IMR-90 (cell line): ENCODE results near the gene PFKFB2. TPM values are rescaled to one million over a fixed set of nuclear protein-coding genes. Genes with fewer than 3 reads are reported as not detected.

Experiments
- ATAC-seq: fragments of 200-7000 bp; cut with Tn5 transposase; 2 replicates; pipeline ENCODE4 v1.9.1; 2020; ENCODE audit warnings: low read depth, mild to moderate bottlenecking, moderate library complexity
- BruUV-seq: library from RNA; stranded (reverse); fragments of 400-500 nt; replicated peaks from 2 replicates; lab custom pipeline; 2021; lab: Mats Ljungman, UMichigan
- CTCF ChIA-PET: fragments of 300-600 bp; formaldehyde crosslinking; extraction: SDS; loops from one replicate; lab custom pipeline; 2021; ENCODE audit warnings: antibody characterized with exemption; lab: Yijun Ruan, JAX
- POLR2A ChIA-PET: fragments of 300-600 bp; sonication (Branson Sonifier 250); formaldehyde crosslinking; loops from one replicate; lab custom pipeline; 2022; ENCODE audit warnings: antibody characterized with exemption; ENCODE audit not compliant: unreplicated experiment; lab: Charles Lee
- DNase-seq: peaks from one replicate; pipeline ENCODE4 v3.0.0; 2013
- H2AFZ ChIP-seq: replicated peaks from 2 replicates; pipeline ENCODE3; 2013; ENCODE audit warnings: low read length, mild to moderate bottlenecking; ENCODE audit not compliant: poor library complexity
- H2AK5ac ChIP-seq: 2 replicates; pipeline ENCODE4 v1.6.1; 2013; ENCODE audit warnings: low read depth, low read length, inconsistent platforms
- H2AK9ac ChIP-seq: replicated peaks from 2 replicates; pipeline ENCODE3; 2013; ENCODE audit warnings: mild to moderate bottlenecking, low read depth, low read length, moderate library complexity; ENCODE audit not compliant: poor library complexity
- H2BK120ac ChIP-seq: 2 replicates; pipeline ENCODE4 v1.6.1; 2013; ENCODE audit warnings: low read depth, low read length, inconsistent platforms
- H2BK15ac ChIP-seq: 3 replicates; pipeline ENCODE4 v1.6.1; 2013; ENCODE audit warnings: low read depth, low read length, inconsistent platforms
- H2BK20ac ChIP-seq: 2 replicates; pipeline ENCODE4 v1.6.1; 2013; ENCODE audit warnings: low read depth, mild to moderate bottlenecking, inconsistent platforms, low read length, moderate library complexity
- H2BK5ac ChIP-seq: 2 replicates; pipeline ENCODE4 v1.6.1; 2013; ENCODE audit warnings: mild to moderate bottlenecking, low read depth, low read length, inconsistent platforms; ENCODE audit not compliant: poor library complexity, severe bottlenecking
- H3K14ac ChIP-seq: replicated peaks from 2 replicates; pipeline ENCODE4 v1.6.1; 2013; ENCODE audit warnings: low read depth, low read length, inconsistent platforms
- H3K18ac ChIP-seq: 2 replicates; pipeline ENCODE4 v1.6.1; 2013; ENCODE audit warnings: low read depth, low read length, control low read depth
- H3K23ac ChIP-seq: 2 replicates; pipeline ENCODE4 v1.6.1; 2013; ENCODE audit warnings: low read depth, low read length, inconsistent platforms
- H3K27ac ChIP-seq: 2 replicates; pipeline ENCODE4 v1.5.1; 2013; ENCODE audit warnings: mild to moderate bottlenecking, control low read depth, low read length; ENCODE audit not compliant: insufficient read depth
- H3K27me3 ChIP-seq: 2 replicates; pipeline ENCODE4 v1.6.1; 2013; ENCODE audit warnings: low read length; ENCODE audit not compliant: control insufficient read depth, insufficient read depth
- H3K36me3 ChIP-seq: 2 replicates; pipeline ENCODE4 v1.6.1; 2013; ENCODE audit warnings: low read length, mixed read lengths; ENCODE audit not compliant: control insufficient read depth, insufficient read depth
- H3K4ac ChIP-seq: 2 replicates; pipeline ENCODE4 v1.6.1; 2013; ENCODE audit warnings: low read depth, low read length, inconsistent platforms
- H3K4me1 ChIP-seq: 2 replicates; pipeline ENCODE4 v1.6.1; 2013; ENCODE audit warnings: low read length, mixed read lengths; ENCODE audit not compliant: control insufficient read depth, insufficient read depth
- H3K4me2 ChIP-seq: 2 replicates; pipeline ENCODE4 v1.6.1; 2013; ENCODE audit warnings: low read depth, mild to moderate bottlenecking, control low read depth, low read length, moderate library complexity
- H3K4me3 ChIP-seq: 2 replicates; pipeline ENCODE4 v1.5.1; 2013; ENCODE audit warnings: low read depth, mild to moderate bottlenecking, control low read depth, low read length, moderate library complexity; ENCODE audit not compliant: insufficient read depth
- H3K56ac ChIP-seq: 2 replicates; pipeline ENCODE4 v1.6.1; 2013; ENCODE audit warnings: low read length, inconsistent platforms; ENCODE audit not compliant: insufficient read depth; ENCODE audit errors: extremely low read depth
- H3K79me1 ChIP-seq, 2 experiments: 2 replicates each; pipeline ENCODE4 v1.6.1; 2013; ENCODE audit warnings: low read length in 2 of 2, inconsistent platforms in 1 of 2, low read depth in 1 of 2
- H3K9ac ChIP-seq: 2 replicates; pipeline ENCODE4 v1.6.1; 2013; ENCODE audit warnings: low read depth, low read length, control low read depth
- H3K9me1 ChIP-seq: 2 replicates; pipeline ENCODE4 v1.6.1; 2013; ENCODE audit warnings: low read length, inconsistent platforms; ENCODE audit not compliant: insufficient read depth
- H3K9me3 ChIP-seq: 2 replicates; pipeline ENCODE4 v1.6.1; 2013; ENCODE audit warnings: low read length; ENCODE audit not compliant: control insufficient read depth, insufficient read depth
- H4K20me1 ChIP-seq: 2 replicates; pipeline ENCODE4 v1.6.1; 2013; ENCODE audit warnings: low read length, inconsistent platforms; ENCODE audit not compliant: insufficient read depth
- H4K5ac ChIP-seq: 2 replicates; pipeline ENCODE4 v1.6.1; 2013; ENCODE audit warnings: mild to moderate bottlenecking, low read depth, low read length, control low read depth
- H4K8ac ChIP-seq, 2 experiments: 2 replicates each; pipeline ENCODE4 v1.6.1; 2013; ENCODE audit warnings: low read depth in 2 of 2, low read length in 2 of 2, control low read depth in 1 of 2, inconsistent platforms in 1 of 2
- H4K91ac ChIP-seq: 2 replicates; pipeline ENCODE4 v1.6.1; 2013; ENCODE audit warnings: low read depth, low read length, inconsistent platforms; ENCODE audit not compliant: insufficient read depth
- CHD1 ChIP-seq: IDR thresholded peaks from 2 replicates; pipeline ENCODE4 v1.6.1; 2012; ENCODE audit warnings: low read depth, low read length, improper control_type of control experiment
- ELK1 ChIP-seq: fragments of 150-350 bp; IDR thresholded peaks from 2 replicates; pipeline ENCODE4 v1.6.1; 2016; ENCODE audit warnings: low read depth, mild to moderate bottlenecking, low read length, moderate library complexity, borderline replicate concordance
- MXI1 ChIP-seq: IDR thresholded peaks from 2 replicates; pipeline ENCODE4 v1.6.1; 2012; ENCODE audit warnings: low read depth, mild to moderate bottlenecking, low read length, moderate library complexity, borderline replicate concordance
- RAD21 ChIP-seq: IDR thresholded peaks from 2 replicates; pipeline ENCODE4 v1.6.1; 2012; ENCODE audit warnings: low read length, improper control_type of control experiment
- RCOR1 ChIP-seq: IDR thresholded peaks from 2 replicates; pipeline ENCODE4 v1.6.1; 2012; ENCODE audit warnings: mild to moderate bottlenecking, low read length, improper control_type of control experiment; ENCODE audit not compliant: insufficient replicate concordance
- WGBS, 2 experiments: methylation state at CpG; one replicate each; pipeline versions ENCODE4 v1.1.5 to v1.1.7; 2013; ENCODE audit warnings: missing lambda C conversion rate in 2 of 2; ENCODE audit not compliant: insufficient read length in 1 of 2; ENCODE audit errors: extremely low coverage in 2 of 2; 5-methylcytosine and 5-hydroxymethylcytosine counted together
- dilution Hi-C: fragments of 300-500 bp; cut with HindIII; formaldehyde crosslinking; loops from one replicate; pipeline ENCODE4 v1.14.3; 2018; ENCODE audit warnings: low sequenced_read_pairs; ENCODE audit not compliant: unreplicated experiment
- in situ Hi-C: fragments of 300-500 bp; cut with MboI; formaldehyde crosslinking; loops from 3 replicates; pipeline ENCODE4 v1.14.3; 2019; ENCODE audit warnings: low sequenced_read_pairs, inconsistent platforms, mixed read lengths
- intact Hi-C: fragments of 100-400 bp; cut with micrococcal nuclease; formaldehyde crosslinking; loops from 2 replicates; pipeline ENCODE4 v1.10.0; 2022
- polyA plus RNA-seq, 3 experiments: library from polyadenylated mRNA; depleted of rRNA; stranded (reverse); fragments of >200 nt; gene quantifications; 2 replicates each; pipeline ENCODE4 v1.2.3, GENCODE V29; 2012; ENCODE audit warnings: low replicate concordance in 1 of 3
- total RNA-seq: library from RNA; depleted of rRNA; stranded (reverse); fragments of >200 nt; gene quantifications from 2 replicates; pipeline ENCODE4 v1.2.3, GENCODE V29; 2012

Gene PFKFB2
- total and polyA plus RNA-seq, 2 of the 4 experiments (the other 2 are of a cell fraction) = 0.62 to 1.3 TPM

- Histone ChIP-seq H4K20me1 (no peaks in the 10 kb centered on the region), H3K9me1 (no peaks in the 10 kb centered on the region), H4K91ac (no peak overlapping the region), H3K14ac (no peak overlapping the region), H3K9me3 (no peaks in the 10 kb centered on the region), H3K9ac (no peak overlapping the region), H3K4me3 (no peak overlapping the region), H3K56ac (no peak overlapping the region), H2AK5ac (no peak overlapping the region), H2BK120ac (no peak overlapping the region), H3K18ac (no peak overlapping the region), H3K4ac (no peak overlapping the region), H3K27me3 (peaks cover 6% of the 10 kb centered on the region; the same call in 1 of the 2 replicates), H3K4me2 (no peak overlapping the region), H2BK15ac (no peak overlapping the region), H3K4me1 (no peaks in the 10 kb centered on the region), H3K79me1 (no peaks in the 10 kb centered on the region), H3K27ac (no peak overlapping the region), H4K5ac (no peak overlapping the region), H2BK5ac (no peak overlapping the region), H3K36me3 (no peaks in the 10 kb centered on the region), H2AK9ac (no peak overlapping the region), H4K8ac (no peak overlapping the region), H2BK20ac (no peak overlapping the region), H2AFZ (no peak overlapping the region), H3K23ac (no peak overlapping the region)
- in situ Hi-C loops (loop anchor here (5.0 kb wide), 1 partner anchor 316 kb away; no protein-coding TSS in a partner anchor), dilution Hi-C loops (no loop called here), intact Hi-C loops (no loop called here)
- DNase-seq (no peak), ATAC-seq (no peak)
- WGBS, 2 experiments = no CpG with 5 or more reads among the region's 4 CpGs
- POLR2A ChIA-PET = no interaction called here
- CTCF ChIA-PET = no interaction called here
- BruUV-seq = no TSS peak
- TF ChIP-seq RCOR1 = no peak
- no peak for TF ChIP-seq RAD21
- TF ChIP-seq MXI1 = no peak
- no peak for TF ChIP-seq CHD1
- no peak for TF ChIP-seq ELK1
Observed at GRCh38 chr1:207091200-207091908, 38.3 kb downstream of the PFKFB2 start.
